Endothelial cell (in vitro differentiated cells): ENCODE data around the gene CEACAM1. TPM values are rescaled to one million over a fixed set of nuclear protein-coding genes. Genes with fewer than 3 reads are reported as not detected.

Experiments
- DNase-seq: peaks from one replicate; pipeline ENCODE4 v3.0.0; 2021; ENCODE audit warnings: low spot score
- H3K27ac Mint-ChIP-seq: one replicate; pipeline ENCODE4 v1.8.0; 2021; ENCODE audit warnings: mixed read lengths, inconsistent platforms; ENCODE audit not compliant: unreplicated experiment
- H3K27me3 Mint-ChIP-seq: one replicate; pipeline ENCODE4 v1.8.0; 2021; ENCODE audit warnings: mild to moderate bottlenecking, moderate library complexity, mixed read lengths, inconsistent platforms; ENCODE audit not compliant: unreplicated experiment
- H3K36me3 Mint-ChIP-seq: one replicate; pipeline ENCODE4 v1.8.0; 2021; ENCODE audit warnings: mild to moderate bottlenecking, low read depth, mixed read lengths, inconsistent platforms; ENCODE audit not compliant: unreplicated experiment
- H3K4me1 Mint-ChIP-seq: one replicate; pipeline ENCODE4 v1.8.0; 2021; ENCODE audit warnings: mild to moderate bottlenecking, mixed read lengths, inconsistent platforms; ENCODE audit not compliant: unreplicated experiment
- H3K4me3 Mint-ChIP-seq: one replicate; pipeline ENCODE4 v1.8.0; 2021; ENCODE audit warnings: mild to moderate bottlenecking, mixed read lengths, inconsistent platforms; ENCODE audit not compliant: unreplicated experiment
- H3K9me3 Mint-ChIP-seq: one replicate; pipeline ENCODE4 v1.8.0; 2021; ENCODE audit warnings: mixed read lengths, inconsistent platforms; ENCODE audit not compliant: unreplicated experiment
- CTCF ChIP-seq: fragments of 200-600 bp; sonication (generic); IDR thresholded peaks from one replicate; pipeline ENCODE4 v1.5.0; 2021; ENCODE audit warnings: antibody characterized with exemption; ENCODE audit not compliant: unreplicated experiment
- total RNA-seq: library from RNA; stranded (reverse); fragmentation: NEBNext Ultra II Directional; extraction: Animal tissue kit (Norgen Biotek cat#: 25700); gene quantifications from one replicate; pipeline ENCODE4 v1.2.1, GENCODE V29; 2021; ENCODE audit not compliant: unreplicated experiment

CEACAM1 gene
- total RNA-seq, 1 donor from 2014 or later, result 9.3 TPM

GRCh38 chr19:42512743-42513304 is 15.5 kb downstream of the CEACAM1 start:
- no peak overlapping the region for H3K27ac Mint-ChIP-seq
- no peak for DNase-seq
- TF ChIP-seq CTCF, result no peak
- H3K4me1 Mint-ChIP-seq, result peaks cover 11% of the 10 kb centered on the region
- H3K36me3 Mint-ChIP-seq, result peaks cover 14% of the 10 kb centered on the region
- H3K4me3 Mint-ChIP-seq, result no peak overlapping the region
- H3K27me3 Mint-ChIP-seq, result peaks cover 5% of the 10 kb centered on the region
- H3K9me3 Mint-ChIP-seq, result no peaks in the 10 kb centered on the region

- H3K9me3 Mint-ChIP-seq, result no peaks in the 10 kb centered on the region
- H3K4me1 Mint-ChIP-seq, result peaks cover 11% of the 10 kb centered on the region
- H3K4me3 Mint-ChIP-seq, result no peak overlapping the region
- no peak overlapping the region for H3K27ac Mint-ChIP-seq
- peaks cover 14% of the 10 kb centered on the region for H3K36me3 Mint-ChIP-seq
- DNase-seq, result no peak
- TF ChIP-seq CTCF, result no peak
- peaks cover 5% of the 10 kb centered on the region for H3K27me3 Mint-ChIP-seq
Measured at GRCh38 chr19:42512130-42512636, 16.1 kb downstream of the CEACAM1 start.

GRCh38 chr19:42511340-42511739 is 16.9 kb downstream of the CEACAM1 start:
- H3K4me3 Mint-ChIP-seq, result no peak overlapping the region
- TF ChIP-seq CTCF, result no peak
- H3K27me3 Mint-ChIP-seq, result peaks cover 5% of the 10 kb centered on the region
- no peak for DNase-seq
- peaks cover 15% of the 10 kb centered on the region for H3K4me1 Mint-ChIP-seq
- H3K36me3 Mint-ChIP-seq, result peaks cover 14% of the 10 kb centered on the region
- H3K9me3 Mint-ChIP-seq, result no peaks in the 10 kb centered on the region
- no peak overlapping the region for H3K27ac Mint-ChIP-seq

- H3K4me3 Mint-ChIP-seq, result no peak overlapping the region
- no peak for DNase-seq
- no peaks in the 10 kb centered on the region for H3K9me3 Mint-ChIP-seq
Measured at GRCh38 chr19:42508892-42509444, 19.3 kb downstream of the CEACAM1 start.

More at GRCh38 chr19:42508892-42509444, 19.3 kb downstream of the CEACAM1 start:
- Mint-ChIP-seq H3K4me1 (peaks cover 27% of the 10 kb centered on the region), H3K36me3 (peaks cover 14% of the 10 kb centered on the region), H3K27ac (no peak overlapping the region), H3K27me3 (peaks cover 8% of the 10 kb centered on the region)
- no peak for TF ChIP-seq CTCF
